ENCODE results near the gene NMNAT2. TPM values are rescaled to one million over a fixed set of nuclear protein-coding genes. Genes with fewer than 3 reads are reported as not detected.
"Not testable (repeated sequence)": the region's sequence is repeated elsewhere in the genome, so short reads cannot be mapped to it uniquely, and the experiment has no call there.

Gene NMNAT2
- total and polyA plus RNA-seq, 12 donors: 0.35 to 6.1 (median 2.9) TPM

GRCh38 chr1:183276386-183277080 lies 141.6 kb downstream of the NMNAT2 start:
- Histone ChIP-seq H3K27me3 (no peaks in the 10 kb centered on the region), H3K9me3 (replicated peaks in 1 of 3) (no peaks in the 10 kb centered on the region), H3K4me3 (no peak overlapping the region), H3K36me3 (replicated peaks in 1 of 2) (no peaks in the 10 kb centered on the region), H3K27ac (peak overlapping the region in 1 of 5 donors; percentile 1), H3K4me1 (replicated peaks in 1 of 2) (no peaks in the 10 kb centered on the region)
- no peak for TF ChIP-seq POLR2A (IDR thresholded peaks at IDR 0.05)
- TF ChIP-seq, protein P1, sequence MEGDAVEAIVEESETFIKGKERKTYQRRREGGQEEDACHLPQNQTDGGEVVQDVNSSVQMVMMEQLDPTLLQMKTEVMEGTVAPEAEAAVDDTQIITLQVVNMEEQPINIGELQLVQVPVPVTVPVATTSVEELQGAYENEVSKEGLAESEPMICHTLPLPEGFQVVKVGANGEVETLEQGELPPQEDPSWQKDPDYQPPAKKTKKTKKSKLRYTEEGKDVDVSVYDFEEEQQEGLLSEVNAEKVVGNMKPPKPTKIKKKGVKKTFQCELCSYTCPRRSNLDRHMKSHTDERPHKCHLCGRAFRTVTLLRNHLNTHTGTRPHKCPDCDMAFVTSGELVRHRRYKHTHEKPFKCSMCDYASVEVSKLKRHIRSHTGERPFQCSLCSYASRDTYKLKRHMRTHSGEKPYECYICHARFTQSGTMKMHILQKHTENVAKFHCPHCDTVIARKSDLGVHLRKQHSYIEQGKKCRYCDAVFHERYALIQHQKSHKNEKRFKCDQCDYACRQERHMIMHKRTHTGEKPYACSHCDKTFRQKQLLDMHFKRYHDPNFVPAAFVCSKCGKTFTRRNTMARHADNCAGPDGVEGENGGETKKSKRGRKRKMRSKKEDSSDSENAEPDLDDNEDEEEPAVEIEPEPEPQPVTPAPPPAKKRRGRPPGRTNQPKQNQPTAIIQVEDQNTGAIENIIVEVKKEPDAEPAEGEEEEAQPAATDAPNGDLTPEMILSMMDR (IDR thresholded peaks at IDR 0.05): no peak
- intact Hi-C loops (cut with DNase I): no loop called here
- WGBS, 4 donors: 84 to 90% (median 84%) methylated on average over 8 to 9 of the region's 9 CpGs
- no peak for DNase-seq

DNA sequence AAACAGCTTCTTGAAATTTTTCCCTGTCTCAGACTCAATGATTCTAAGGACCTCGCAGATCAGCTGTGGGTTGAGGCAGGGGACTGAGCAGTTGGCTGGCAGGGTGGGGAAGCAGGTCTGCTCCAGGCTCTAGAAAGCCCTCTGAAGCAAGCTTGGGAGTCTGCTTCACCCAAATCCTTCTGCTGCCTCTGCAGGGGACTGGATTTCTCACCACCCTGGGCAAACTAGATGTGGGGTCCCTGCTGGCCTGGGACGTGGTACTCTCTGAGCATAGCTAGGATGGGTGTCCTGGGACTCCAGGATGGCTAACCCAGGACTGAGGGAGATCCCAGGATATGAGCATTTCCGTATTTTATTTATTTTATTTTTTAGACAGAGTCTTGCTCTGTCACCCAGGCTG lies 142.9 kb downstream of the NMNAT2 start:
- H3K27me3 ChIP-seq: no peaks in the 10 kb centered on the region
- no peaks in the 10 kb centered on the region for H3K36me3 ChIP-seq (replicated peaks in 1 of 2)
- intact Hi-C loops (cut with DNase I): no loop called here
- no peaks in the 10 kb centered on the region for H3K4me1 ChIP-seq (replicated peaks in 1 of 2)
- no peak overlapping the region for H3K27ac ChIP-seq
- 57 to 89% (median 84%) methylated on average over 3 of the region's 3 CpGs for WGBS, 4 donors
- TF ChIP-seq, protein P1 (IDR thresholded peaks at IDR 0.05): no peak
- TF ChIP-seq POLR2A (IDR thresholded peaks at IDR 0.05): no peak
- no peak for DNase-seq
- no peaks in the 10 kb centered on the region for H3K9me3 ChIP-seq (replicated peaks in 1 of 3)
- H3K4me3 ChIP-seq: no peak overlapping the region

GRCh38 chr1:183274836-183275235 lies 143.3 kb downstream of the NMNAT2 start:
- H3K27ac ChIP-seq: no peak overlapping the region
- H3K27me3 ChIP-seq: no peaks in the 10 kb centered on the region
- H3K9me3 ChIP-seq (replicated peaks in 1 of 3): no peaks in the 10 kb centered on the region
- TF ChIP-seq, protein P1 (IDR thresholded peaks at IDR 0.05): no peak
- TF ChIP-seq POLR2A (IDR thresholded peaks at IDR 0.05): no peak
- 85 to 100% (median 91%) methylated on average over 2 to 3 of the region's 3 CpGs for WGBS, 4 donors
- H3K4me3 ChIP-seq: no peak overlapping the region
- no peak for DNase-seq
- H3K36me3 ChIP-seq (replicated peaks in 1 of 2): no peaks in the 10 kb centered on the region
- intact Hi-C loops (cut with DNase I): no loop called here
- H3K4me1 ChIP-seq (replicated peaks in 1 of 2): no peaks in the 10 kb centered on the region

DNA sequence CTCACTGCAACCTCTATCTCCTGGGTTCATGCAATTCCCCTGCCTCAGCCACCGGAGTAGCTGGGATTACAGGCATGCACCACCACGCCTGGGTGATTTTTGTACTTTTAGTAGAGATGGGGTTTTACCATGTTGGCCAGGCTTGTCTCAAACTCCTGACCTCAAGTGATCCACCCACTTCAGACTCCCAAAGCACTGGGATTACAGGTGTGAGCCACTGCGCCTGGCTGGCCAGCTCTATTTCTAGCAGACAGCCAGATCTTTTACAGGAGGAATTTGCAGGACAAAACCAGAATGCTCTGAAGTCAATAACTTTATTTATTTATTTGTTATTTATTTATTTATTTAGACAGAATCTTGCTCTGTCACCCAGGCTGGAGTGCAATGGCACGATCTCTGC lies 144.2 kb downstream of the NMNAT2 start:
- H3K27me3 ChIP-seq; intact Hi-C loops (cut with DNase I); DNase-seq; H3K36me3 ChIP-seq (replicated peaks in 1 of 2); H3K4me3 ChIP-seq; H3K9me3 ChIP-seq (replicated peaks in 1 of 3); H3K4me1 ChIP-seq (replicated peaks in 1 of 2); H3K27ac ChIP-seq: not testable (repeated sequence)
- 93 to 99% (median 95%) methylated on average over 4 of the region's 4 CpGs for WGBS, 4 donors

DNA sequence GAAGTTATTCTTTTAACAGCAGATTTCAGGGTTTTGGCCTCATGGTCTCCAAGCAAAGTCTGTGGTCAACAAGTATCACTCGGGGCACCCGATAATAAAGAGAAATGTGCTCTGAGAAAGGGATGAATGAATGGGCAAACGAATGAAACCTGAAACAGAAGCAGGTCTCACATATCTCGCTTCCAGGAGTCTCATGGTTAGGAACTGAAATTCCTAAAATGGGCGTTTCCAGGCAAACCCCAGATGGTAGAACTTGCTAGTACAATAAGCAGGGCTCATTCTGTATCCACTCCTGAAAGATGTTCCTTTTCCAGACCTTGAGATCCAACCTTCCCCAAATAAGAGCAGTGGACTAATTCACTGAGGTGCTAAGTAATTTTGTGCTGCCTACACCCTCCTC lies 144.9 kb downstream of the NMNAT2 start:
- Histone ChIP-seq H3K4me1 (replicated peaks in 1 of 2) (no peaks in the 10 kb centered on the region), H3K36me3 (replicated peaks in 1 of 2) (no peaks in the 10 kb centered on the region), H3K9me3 (replicated peaks in 1 of 3) (no peaks in the 10 kb centered on the region), H3K27me3 (no peaks in the 10 kb centered on the region), H3K4me3 (no peak overlapping the region), H3K27ac (no peak overlapping the region)
- intact Hi-C loops (cut with DNase I): no loop called here
- DNase-seq: no peak
- TF ChIP-seq, protein P1 (IDR thresholded peaks at IDR 0.05): no peak
- TF ChIP-seq POLR2A (IDR thresholded peaks at IDR 0.05): no peak
- WGBS, 4 donors: 87 to 91% (median 87%) methylated on average over 5 of the region's 5 CpGs

All from adrenal gland (tissue), 12 donors.